H7 (cell line): ENCODE measurements around the gene DHRS13. TPM values are rescaled to one million over a fixed set of nuclear protein-coding genes. Genes with fewer than 3 reads are reported as not detected.
"Not testable (repeated sequence)": the region's sequence is repeated elsewhere in the genome, so short reads cannot be mapped to it uniquely, and the experiment has no call there.

Experiments
- DNase-seq: peaks from one replicate; pipeline ENCODE4 v3.0.0; 2012
- H3K27me3 ChIP-seq: 2 replicates; pipeline ENCODE4 v1.6.0; 2011; ENCODE audit warnings: mild to moderate bottlenecking, low read length; ENCODE audit not compliant: control insufficient read depth, insufficient read depth
- H3K36me3 ChIP-seq: replicated peaks from 2 replicates; pipeline ENCODE4 v1.5.1; 2011; ENCODE audit warnings: low read length; ENCODE audit not compliant: control insufficient read depth, insufficient read depth
- H3K4me3 ChIP-seq: 2 replicates; pipeline ENCODE4 v1.5.1; 2011; ENCODE audit warnings: low read depth, mild to moderate bottlenecking, control low read depth, low read length, moderate library complexity; ENCODE audit not compliant: insufficient read depth
- total RNA-seq: library from RNA; depleted of rRNA; stranded (reverse); fragments of >200 nt; shearing (Covaris generic); gene quantifications from 2 replicates; pipeline ENCODE4 v1.2.3, GENCODE V29; 2014

The DHRS13 gene
- total RNA-seq, 1 experiment from 2014 or later: 11.9 TPM

DNA sequence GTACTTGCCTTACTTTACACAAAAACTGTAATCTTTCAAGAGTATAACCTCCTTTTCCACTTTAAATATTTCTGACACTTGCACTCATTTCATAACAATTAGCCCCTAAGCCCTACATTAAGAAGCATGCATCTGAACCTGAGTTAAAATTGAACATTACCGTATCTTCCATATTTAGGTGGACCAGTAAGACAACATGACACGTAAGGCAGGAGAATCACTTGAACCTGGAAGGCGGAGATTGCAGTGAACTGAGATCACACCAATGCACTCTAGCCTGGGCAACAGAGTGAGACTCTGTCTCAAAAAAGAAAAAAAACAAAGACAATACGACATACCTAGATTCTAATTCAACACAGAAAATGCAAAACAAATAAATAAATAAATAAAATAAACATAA lies 41.5 kb upstream of the DHRS13 start:
- no peak for DNase-seq
- no peak overlapping the region for H3K4me3 ChIP-seq
- H3K36me3 ChIP-seq: peaks cover 4% of the 10 kb centered on the region
- no peaks in the 10 kb centered on the region for H3K27me3 ChIP-seq

DNA sequence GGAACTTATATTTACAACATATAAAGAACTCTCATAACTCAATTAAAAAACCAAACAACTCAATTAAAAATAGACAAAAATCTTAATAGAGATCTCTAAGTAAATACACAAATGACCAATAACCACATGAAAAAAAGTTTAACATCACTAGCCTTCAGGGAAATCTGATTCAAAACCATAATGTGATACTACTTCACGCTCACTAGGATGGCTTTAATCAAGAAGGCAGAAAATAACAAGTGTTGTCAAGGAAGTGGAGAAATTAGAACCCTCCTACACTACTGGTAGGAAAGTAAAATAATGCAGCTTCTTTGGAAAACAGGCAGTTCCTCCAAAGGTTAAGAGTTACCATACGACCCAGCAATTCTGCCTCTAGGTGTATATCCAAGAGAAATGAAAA lies 40.0 kb upstream of the DHRS13 start:
- Histone ChIP-seq H3K27me3 (no peaks in the 10 kb centered on the region), H3K36me3 (peaks cover 4% of the 10 kb centered on the region), H3K4me3 (no peak overlapping the region)
- DNase-seq: no peak

DNA sequence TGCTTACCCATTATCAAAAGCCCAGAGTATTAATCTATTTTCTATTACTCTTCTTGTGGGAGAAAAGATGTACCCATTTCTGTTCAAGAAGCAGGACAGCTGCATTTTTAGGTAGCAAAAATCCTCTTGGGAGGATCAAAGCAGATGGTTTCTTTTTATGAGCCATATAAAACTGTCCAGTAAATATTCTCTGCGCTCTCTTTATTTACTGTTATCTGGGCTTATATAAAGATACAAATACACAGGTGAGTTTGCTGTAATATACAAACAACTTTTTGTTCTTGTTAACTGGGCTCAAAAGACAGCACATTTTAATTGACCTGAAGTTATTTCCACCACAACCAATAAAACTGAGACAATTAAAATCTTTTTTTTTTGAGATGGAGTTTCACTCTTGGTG lies 38.4 kb upstream of the DHRS13 start:
- DNase-seq: no peak

DNA sequence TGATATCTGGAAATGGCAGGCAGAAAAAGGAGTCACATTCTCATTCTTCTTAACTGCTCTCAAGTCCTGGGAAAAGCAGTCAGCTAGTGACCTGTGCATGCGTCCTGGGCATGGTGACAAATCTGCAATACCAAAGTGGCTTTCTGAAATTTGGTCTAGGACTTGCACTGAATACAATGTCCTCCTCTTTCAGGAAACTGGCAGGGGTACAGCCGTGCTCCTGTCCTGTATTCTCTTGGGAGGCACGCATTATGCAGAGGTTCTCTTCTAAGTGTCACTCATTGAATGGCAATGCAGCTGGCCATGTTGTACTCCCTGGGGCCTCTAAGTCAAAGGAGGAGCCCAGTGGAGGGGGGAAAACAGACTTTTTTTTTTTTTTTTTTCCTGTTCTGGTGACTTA lies 37.8 kb upstream of the DHRS13 start:
- DNase-seq: no peak
- no peaks in the 10 kb centered on the region for H3K27me3 ChIP-seq
- H3K36me3 ChIP-seq: peaks cover 4% of the 10 kb centered on the region
- no peak overlapping the region for H3K4me3 ChIP-seq

More for the DNA sequence above, 38.4 kb upstream of the DHRS13 start:
- Histone ChIP-seq H3K27me3 (no peaks in the 10 kb centered on the region), H3K4me3 (no peak overlapping the region), H3K36me3 (peaks cover 4% of the 10 kb centered on the region)

DNA sequence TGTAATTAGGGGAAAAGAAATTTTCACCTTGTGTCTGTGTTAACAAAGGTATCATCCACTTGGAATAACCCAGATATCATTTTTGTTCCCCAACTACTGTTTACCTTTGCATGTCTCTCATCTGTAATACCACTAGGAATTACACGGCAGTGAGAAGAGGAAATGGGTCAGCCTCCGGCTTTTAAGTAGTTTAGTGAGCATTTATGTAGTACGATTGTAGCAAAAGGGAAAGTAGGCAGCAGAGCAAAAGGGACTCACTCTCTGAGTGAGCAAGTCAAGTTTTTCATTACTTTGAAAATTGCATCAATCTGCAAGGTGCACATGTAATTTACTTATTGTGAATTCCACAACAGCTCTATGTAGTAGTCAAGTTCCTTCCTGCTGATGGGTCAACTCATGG lies 37.3 kb upstream of the DHRS13 start:
- no peak for DNase-seq
- H3K4me3 ChIP-seq: no peak overlapping the region
- peaks cover 4% of the 10 kb centered on the region for H3K36me3 ChIP-seq
- no peaks in the 10 kb centered on the region for H3K27me3 ChIP-seq

DNA sequence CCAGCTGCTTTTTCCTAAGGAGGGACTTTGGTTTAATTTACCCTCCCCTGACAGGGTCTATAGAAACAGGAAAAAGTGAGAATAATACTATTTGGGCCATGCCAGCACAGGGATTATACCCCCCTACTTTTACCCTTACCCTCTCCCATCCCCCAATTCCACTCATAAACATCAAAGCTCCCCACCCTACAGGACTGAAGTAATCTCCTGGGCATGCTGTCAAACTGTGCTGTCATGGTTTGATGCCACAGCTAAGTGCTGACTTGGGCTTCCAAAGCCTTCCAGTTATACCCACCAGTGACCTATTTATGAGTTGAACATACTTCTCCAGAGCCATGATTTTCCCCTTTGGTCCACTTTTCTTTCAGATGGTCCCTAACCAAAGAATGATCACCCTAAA lies 35.7 kb upstream of the DHRS13 start:
- Histone ChIP-seq H3K27me3 (no peaks in the 10 kb centered on the region), H3K36me3 (peaks cover 2% of the 10 kb centered on the region), H3K4me3 (no peak overlapping the region)
- DNase-seq: no peak

DNA sequence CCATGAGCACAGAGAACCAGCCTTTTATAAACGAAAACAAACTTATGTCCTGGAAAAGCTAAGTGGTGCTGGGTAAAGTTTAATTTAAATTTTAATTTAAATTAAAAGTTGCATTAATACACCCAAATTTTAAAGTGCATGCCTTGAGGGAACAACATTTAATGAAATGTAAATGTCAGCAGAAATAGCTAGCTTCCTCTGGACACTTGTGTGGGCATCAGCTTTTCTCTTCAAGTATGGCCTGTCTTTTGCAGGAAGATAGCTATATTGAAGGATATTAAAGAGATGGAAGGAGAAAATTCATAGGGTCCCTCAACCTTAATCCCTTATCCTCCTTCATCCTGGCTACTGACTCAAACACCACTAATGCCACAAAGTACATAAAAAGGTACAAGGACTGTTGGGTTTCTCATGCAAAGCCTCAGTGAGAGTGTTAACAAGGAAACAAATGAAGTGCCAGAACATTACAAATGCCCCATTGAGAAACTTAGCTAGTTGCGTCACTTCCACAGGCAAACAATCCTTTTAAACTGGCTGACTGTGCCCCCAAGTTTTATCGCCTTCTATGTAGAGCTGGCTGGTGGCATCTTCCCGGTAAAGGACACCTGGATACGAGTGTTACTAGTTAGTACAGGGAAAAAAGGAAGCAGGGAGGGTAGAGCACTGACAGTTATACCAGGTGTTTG lies 34.3 kb upstream of the DHRS13 start:
- H3K4me3 ChIP-seq: no peak overlapping the region
- no peaks in the 10 kb centered on the region for H3K27me3 ChIP-seq
- no peak for DNase-seq
- H3K36me3 ChIP-seq: peaks cover 2% of the 10 kb centered on the region

DNA sequence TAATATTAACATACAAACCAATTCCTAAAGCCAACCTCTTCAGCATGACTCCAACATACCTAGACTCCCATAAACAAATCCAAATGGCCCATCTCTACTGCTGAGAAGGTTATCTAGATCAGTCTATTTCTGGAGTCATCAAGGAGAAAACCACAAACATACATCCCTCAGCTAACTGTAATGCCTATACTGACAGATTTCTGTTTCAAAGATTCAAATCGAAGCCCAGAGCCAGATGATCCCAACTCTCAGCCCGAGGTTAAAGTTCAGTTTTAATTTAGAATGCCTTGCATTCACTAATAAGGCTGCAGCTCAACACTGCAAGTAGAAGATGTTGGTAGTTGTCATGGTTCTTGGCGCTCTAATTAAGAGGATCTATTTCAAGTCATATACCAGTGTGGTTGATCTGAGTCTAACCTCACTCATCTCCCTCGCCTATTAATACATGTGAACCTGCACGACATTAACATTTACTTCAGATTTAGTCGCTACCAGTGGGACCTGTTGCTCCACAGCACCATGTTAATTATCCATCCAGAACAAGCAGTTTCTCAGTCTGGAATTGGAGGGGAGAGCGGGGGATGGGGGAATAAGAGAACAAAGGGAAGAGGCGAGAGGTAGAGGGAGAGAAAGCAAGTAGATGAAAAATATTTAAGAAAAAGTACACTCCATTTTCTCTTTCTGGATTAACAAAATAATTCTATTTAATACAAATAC lies 33.0 kb upstream of the DHRS13 start:
- no peak for DNase-seq
- peaks cover 2% of the 10 kb centered on the region for H3K36me3 ChIP-seq
- H3K27me3 ChIP-seq: no peaks in the 10 kb centered on the region
- H3K4me3 ChIP-seq: no peak overlapping the region

DNA sequence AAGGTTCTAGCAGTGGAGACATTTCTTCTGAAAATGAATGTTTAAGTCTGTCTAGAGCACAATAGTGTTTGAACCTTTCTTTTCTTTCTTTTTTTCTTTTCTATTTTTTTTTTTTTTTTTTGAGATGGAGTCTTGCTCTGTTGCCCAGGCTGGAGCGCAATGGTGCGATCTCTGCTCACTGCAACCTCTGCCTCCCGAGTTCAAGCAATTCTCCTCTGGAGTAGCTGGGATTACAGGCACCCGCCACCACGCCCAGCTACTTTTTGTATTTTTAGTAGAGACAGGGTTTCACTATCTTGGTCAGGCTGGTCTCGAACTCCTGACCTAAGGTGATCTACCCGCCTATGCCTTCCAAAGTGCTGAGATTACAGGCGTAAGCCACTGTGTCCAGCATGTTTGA lies 31.6 kb upstream of the DHRS13 start:
- not testable (repeated sequence) for H3K4me3 ChIP-seq, H3K36me3 ChIP-seq, DNase-seq, H3K27me3 ChIP-seq

DNA sequence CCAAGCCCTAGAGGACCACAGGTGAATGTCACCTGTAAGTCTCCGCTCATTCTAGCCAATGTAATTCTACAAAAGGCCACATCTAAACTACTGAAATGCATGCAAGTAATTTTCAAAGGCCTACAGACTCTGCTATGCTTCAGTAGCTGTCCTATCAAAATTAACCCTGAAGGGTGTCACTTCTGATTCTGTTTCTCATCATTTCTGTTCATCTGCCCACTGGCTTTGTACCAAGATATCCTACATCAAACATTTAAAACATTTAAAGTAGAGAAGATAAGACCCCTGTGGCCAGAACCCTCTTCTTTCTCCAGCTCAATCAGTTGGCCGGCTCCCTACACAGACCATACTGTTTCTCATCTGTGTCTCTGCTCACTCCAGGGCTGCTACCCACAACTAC lies 26.9 kb upstream of the DHRS13 start:
- DNase-seq: no peak

DNA sequence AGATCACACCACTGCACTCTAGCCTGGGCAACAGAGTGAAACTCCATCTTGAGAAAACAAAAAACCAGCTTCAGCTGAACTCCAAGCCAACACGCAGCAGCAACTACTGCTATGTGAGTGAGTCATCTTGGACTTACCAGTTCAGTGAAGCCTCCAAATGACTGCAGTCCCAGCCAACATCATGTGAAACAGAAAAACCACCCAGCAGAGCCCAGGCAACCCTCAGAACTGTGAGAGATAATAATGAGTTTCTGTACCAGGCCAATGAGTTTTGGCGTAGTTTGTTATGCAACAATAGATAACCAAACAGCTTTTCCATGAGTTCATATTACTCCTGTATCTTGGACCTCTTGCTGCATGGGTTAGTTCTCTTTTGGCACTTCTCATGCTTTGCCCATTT lies 25.2 kb upstream of the DHRS13 start:
- Histone ChIP-seq H3K27me3 (no peaks in the 10 kb centered on the region), H3K4me3 (no peak overlapping the region), H3K36me3 (peaks cover 18% of the 10 kb centered on the region)
- DNase-seq: no peak

More for the DNA sequence above, 26.9 kb upstream of the DHRS13 start:
- no peaks in the 10 kb centered on the region for H3K27me3 ChIP-seq
- peaks cover 11% of the 10 kb centered on the region for H3K36me3 ChIP-seq
- no peak overlapping the region for H3K4me3 ChIP-seq

DNA sequence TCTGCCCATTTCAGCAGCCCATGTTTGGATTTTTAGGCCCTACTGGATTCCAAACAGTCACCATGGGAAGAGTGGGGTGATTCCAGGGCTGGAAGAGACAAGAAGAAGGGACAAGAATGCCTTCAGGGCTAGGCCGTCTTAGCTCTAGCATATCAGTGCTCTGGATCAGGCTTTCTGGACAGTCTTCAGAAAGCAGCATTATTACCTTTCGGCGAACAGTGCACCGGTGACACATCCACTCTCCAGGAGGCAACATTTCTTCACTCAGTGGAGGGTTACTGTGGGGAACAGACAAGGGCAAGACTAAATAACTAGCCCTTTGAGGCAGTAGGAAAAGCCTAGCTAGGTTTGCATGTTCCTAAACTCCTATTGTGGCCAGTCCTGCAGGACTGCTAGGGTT lies 23.9 kb upstream of the DHRS13 start:
- H3K36me3 ChIP-seq: peaks cover 23% of the 10 kb centered on the region
- H3K4me3 ChIP-seq: no peak overlapping the region
- no peaks in the 10 kb centered on the region for H3K27me3 ChIP-seq
- no peak for DNase-seq

DNA sequence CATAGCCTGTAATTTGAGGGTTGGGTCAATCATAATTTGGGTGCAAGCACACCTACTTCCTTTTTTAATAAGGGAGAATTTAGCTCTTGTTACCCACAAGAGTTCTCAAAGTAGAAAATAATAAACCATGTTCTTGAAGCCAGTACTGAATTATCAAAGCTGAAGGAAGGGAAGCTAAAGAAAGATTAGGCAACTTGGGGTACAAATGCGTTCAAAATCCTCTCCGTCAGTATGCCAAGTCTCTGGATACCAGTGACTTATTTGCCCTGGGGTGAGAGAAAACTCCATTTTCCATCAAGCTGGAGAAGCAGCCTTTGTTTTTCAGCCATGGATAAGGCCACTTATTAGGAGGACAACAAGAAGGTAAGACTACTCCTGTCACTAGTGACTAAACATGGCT lies 23.5 kb upstream of the DHRS13 start:
- no peak for DNase-seq
- no peak overlapping the region for H3K4me3 ChIP-seq
- H3K36me3 ChIP-seq: peaks cover 27% of the 10 kb centered on the region
- no peaks in the 10 kb centered on the region for H3K27me3 ChIP-seq

DNA sequence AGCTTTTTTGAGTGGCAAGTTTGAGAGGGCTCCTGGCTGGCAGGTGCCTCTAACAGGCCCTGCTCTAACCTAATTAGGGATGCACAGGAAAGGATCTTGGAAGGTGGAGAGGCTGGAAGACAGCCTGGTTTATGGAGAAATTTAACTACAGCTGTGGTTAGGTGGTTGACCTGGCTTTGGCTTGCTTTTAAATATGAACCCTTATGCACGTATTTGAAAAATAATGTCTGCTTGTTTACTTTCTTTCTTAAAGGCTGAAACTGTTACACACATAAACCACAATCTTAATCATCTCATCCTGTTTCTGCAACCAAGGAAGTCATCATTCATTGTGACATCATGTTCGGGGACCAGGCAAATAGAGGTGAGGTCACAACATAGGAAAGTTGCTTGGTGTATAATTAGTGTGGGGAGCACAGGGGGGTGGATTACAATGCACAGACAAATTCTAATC lies 23.1 kb upstream of the DHRS13 start:
- H3K36me3 ChIP-seq: peaks cover 30% of the 10 kb centered on the region
- H3K27me3 ChIP-seq: no peaks in the 10 kb centered on the region
- DNase-seq: no peak
- no peak overlapping the region for H3K4me3 ChIP-seq

DNA sequence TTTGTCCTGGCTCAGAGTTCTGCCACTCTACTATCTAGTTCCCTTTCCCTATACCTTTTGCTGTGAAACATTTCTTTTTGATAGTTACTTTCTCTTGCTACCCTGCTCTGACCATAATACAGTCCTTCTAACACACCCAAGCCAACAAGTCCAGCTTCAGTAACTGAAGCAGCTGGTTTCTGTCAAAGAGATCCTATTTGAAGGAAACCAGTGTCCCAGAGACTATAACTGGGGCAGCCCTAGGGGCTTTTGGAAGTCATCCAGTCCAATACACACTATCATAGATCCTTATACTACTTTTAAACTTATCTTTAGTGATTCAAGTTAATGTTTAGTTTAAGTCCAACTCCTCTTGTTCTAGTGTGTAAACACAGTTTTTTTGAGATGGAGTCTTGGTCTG lies 17.3 kb upstream of the DHRS13 start:
- Histone ChIP-seq H3K27me3 (no peaks in the 10 kb centered on the region), H3K36me3 (peaks cover 53% of the 10 kb centered on the region), H3K4me3 (no peak overlapping the region)
- DNase-seq: no peak
